ENCODE data around the gene PRR14.
"Not testable (repeated sequence)": the region's sequence is repeated elsewhere in the genome, so short reads cannot be mapped to it uniquely, and the experiment has no call there.

The PRR14 gene

DNA sequence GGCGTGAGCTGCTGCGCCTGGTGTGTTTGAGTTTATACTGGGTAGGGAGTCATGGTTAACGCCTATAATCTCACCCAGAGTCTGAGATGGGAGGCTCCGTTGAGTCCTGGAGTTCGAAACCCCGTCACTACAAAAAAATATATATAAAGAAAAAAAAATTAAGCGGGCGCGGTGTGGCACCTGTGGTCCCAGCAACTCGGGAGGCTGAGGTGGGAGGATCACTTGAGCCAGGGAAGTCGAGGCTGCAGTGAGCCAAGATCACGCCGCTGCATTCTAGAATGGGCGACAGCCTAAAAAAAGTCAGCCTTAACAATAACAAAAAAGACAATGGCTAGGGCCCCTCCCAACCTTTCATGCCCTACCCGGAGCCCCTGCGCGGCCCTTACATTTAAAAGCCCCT lies 17.2 kb upstream of the PRR14 start:
- DNase-seq, result no peak

- DNase-seq, result no peak
These were observed 14.2 kb upstream of the PRR14 start for GRCh38 chr16:30636599-30636998.

DNA sequence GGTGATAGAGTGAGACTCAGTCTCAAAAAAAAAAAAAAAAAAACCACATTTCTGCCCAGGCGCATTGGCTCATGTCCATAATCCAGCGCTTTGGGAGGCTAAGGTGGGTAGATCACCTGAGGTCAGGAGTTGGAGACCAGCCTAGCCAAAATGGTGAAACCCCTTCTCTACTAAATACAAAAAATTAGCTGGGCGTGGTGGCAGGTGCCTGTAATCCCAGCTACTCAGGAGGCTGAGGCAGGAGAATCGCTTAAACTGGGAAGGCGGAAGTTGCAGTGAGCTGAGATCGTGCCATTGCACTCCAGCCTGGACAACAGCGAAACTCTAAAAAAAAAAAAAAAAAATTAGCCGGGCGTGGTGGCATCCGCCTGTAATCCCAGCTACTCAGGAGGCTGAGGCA lies 13.6 kb upstream of the PRR14 start:
- not testable (repeated sequence) for DNase-seq

GRCh38 chr16:30637944-30638343 lies 12.8 kb upstream of the PRR14 start:
- DNase-seq, result peak; percentile 33

DNA sequence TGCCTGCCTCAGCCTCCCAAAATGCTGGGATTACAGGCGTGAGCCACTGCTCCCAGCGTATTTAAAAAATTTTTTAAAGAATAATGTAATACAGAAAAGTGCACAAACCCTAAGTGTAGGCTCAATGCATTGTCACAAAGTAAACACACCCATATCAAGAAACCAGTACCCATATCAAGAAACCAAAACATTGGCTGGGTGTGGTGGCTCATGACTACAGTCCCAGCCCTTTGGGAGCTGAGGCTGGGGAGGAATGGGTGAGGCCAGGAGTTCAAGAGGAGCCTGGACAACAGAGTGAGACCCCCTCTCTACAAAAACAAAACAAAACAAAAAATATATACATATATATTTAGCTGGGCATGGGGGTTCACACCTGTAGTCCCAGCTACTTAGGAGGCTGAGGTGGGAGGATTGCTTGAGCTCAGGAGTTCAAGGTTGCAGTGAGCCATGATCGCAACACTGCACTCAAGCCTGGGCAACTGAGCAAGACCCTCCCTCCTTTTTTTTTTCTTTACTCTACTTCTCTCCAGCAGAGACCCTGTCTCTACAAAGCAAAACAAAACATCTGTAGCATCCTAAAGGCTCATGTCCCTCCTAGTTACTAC lies 9.3 kb upstream of the PRR14 start:
- DNase-seq, result no peak

DNA sequence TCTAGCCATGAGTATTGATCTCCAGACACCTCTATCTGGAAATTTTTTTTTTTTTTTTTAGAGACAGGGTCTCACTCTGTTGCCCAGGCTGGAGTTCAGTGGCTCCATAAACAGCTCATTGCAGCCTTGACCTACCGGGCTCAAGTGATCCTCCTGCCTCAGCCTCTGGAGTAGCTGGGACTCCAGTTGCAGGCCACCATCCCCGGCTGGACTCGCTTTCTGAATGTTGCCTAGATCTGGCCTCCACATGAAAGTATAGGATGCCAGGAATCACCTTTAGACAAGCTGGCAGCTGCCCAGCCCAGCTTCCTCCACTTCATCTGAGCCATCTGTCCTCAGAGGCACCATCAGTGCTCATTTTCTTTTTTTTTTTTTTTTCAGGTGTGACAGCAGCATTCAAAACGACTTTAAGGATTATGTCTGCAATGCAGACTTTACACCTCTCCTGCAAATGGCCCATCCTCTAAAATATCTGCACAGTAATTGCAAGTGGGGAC lies 6.4 kb upstream of the PRR14 start:
- DNase-seq, result no peak

GRCh38 chr16:30645727-30646126 lies 5.0 kb upstream of the PRR14 start:
- no peak for DNase-seq

DNA sequence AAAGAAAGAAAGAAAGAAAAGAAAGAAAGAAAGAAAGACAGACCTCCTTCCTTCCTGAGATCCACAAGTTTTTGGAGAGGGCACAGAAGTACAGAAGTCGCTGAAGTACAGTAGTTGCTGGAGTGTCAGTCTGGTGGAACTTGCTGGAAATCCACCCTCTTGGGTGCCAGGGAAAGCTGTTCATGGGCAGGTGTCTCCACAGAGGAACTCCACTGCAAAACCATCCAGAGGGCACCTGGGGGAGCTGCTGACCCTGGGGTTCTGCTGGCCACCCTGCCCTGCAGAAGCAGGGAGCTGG lies 3.5 kb upstream of the PRR14 start:
- DNase-seq, result no peak

DNA sequence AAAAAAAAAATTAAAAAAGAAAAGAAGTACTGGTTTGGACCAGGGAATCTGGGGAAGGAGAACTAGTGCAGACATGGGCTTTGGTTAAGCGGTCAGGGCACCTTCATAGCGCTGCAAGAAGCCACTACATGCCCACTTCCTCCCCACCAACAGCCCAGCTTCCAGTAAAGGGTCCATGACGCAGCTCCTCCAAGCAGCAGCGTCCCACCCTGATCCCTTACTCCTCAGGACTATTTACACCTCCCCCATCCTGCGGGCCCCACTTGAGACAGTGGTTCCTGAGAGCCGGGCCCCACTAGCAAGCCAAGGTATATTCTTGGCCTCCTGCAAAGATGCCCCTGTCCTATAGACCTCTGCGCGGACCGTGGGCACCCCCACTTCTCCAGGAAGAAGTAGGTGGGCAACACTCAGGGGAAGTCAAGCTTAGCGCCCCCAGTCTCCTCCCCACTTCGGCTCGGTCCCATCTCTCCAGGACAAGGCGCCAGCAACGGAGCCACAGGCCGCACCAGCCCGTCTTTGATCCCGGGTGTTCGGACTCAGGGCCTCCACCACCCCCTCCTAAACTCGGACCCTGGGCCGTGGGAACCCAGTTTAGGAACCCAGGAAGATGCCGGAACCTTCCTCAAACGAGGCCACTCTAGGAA lies 913 bp upstream of the PRR14 start:
- DNase-seq, result no peak

- peak; percentile 80 for DNase-seq
These were observed 604 bp downstream of the PRR14 start for GRCh38 chr16:30651124-30652004.

- no peak for DNase-seq
These were observed 1.2 kb downstream of the PRR14 start for GRCh38 chr16:30652005-30652296.

DNA sequence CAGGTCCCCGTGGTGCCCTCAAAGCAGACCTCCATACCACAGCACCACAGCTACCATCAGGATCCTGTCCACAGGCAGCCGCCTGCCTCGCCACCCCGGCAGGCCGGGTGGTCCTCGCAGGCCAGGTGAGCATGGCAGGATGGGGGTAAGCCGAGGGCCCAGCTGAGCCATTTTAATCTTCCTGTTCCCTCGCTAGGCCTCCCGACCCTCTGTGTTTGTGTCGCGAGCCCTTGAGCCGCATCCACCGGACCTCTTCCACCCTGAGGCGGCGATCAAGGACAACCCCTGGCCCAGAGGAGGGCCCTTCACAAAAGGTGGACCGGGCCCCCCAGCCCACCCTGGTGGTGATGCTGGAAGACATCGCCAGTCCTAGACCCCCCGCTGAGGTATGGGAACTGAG lies 2.0 kb downstream of the PRR14 start:
- no peak for DNase-seq

DNA sequence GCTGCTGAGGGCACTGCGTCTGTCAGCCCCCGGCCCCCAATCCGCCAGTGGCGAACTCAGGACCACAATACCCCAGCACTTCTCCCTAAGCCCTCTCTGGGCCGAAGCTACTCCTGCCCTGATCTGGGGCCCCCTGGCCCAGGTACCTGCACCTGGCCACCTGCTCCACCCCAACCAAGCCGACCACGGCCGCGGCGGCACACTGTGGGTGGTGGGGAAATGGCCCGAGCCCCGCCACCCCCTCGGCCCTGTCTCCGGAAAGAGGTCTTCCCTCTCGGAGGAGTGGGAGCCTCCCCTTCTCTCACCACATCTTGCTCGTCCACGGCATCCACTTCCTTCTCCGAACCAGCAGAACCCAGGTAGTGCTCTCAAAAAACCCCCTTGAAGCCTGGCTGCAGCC lies 4.1 kb downstream of the PRR14 start:
- no peak for DNase-seq

- no peak for DNase-seq
These were observed 5.1 kb downstream of the PRR14 start for GRCh38 chr16:30655815-30656347.

DNA sequence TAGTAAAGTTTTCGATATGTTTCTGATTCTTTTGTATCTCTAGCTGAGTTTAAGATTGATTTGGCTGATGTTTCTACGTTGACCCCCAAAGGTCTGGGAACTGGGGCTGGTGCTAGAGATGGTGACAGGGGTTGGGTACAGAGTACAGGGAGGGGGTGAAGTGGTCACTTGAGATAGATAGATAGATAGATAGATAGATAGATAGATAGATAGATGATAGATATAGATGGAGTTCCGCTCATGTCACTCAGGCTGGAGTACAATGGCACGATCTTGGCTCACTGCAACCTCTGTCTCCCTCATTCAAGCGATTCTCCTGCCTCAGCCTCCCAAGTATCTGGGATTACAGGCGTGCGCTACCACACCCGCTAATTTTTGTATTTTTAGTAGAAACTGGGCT lies 5.6 kb downstream of the PRR14 start:
- no peak for DNase-seq

GRCh38 chr16:30656974-30657865 lies 6.5 kb downstream of the PRR14 start:
- no peak for DNase-seq

- peak; percentile 100 for DNase-seq
These were observed 7.3 kb downstream of the PRR14 start, which contains the start of gene FBRS for GRCh38 chr16:30657866-30658730. Gene FBRS, plus strand, starts transcription at chr16:30658431. Its CDS starts 1,088 bp downstream, at chr16:30659519.

DNA sequence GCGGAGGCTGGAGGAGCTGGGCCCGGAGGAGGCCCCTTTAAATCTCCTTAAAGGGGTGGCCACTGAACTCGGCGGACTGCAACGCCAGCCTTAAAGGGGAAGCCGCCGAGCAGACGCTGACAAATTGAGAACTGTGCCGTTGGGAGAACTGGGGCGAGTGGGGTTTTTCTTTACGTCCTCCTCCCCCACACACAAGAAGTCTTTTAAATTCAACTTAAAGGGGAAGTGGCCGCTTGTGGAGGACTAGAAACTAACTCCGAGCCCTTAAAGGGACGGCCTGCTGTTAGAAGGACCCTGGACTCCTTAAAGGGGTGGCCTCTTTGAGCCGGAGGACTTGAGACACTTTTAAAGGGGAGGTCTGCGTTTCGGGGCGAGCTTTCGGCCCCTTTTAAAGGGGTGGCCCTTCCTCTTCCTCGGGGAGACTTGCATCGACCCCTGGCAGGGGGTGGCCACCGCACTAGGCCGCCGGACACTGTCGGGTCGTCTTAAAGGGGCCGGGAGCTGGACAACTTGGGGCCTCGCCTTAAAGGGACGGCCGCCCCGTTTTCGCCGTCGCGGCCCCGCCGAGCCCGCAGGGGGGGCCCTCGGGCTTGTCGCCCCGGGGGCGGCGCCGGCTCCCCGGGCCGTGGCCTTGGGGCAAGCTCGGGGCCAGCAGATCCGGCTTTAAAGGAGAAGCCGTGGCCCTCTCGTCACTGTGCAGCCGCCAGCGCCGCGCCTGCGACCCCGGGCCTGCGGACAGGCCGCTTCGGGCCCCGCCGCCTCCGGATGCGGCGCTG lies 8.2 kb downstream of the PRR14 start:
- peak; percentile 92 for DNase-seq

DNA sequence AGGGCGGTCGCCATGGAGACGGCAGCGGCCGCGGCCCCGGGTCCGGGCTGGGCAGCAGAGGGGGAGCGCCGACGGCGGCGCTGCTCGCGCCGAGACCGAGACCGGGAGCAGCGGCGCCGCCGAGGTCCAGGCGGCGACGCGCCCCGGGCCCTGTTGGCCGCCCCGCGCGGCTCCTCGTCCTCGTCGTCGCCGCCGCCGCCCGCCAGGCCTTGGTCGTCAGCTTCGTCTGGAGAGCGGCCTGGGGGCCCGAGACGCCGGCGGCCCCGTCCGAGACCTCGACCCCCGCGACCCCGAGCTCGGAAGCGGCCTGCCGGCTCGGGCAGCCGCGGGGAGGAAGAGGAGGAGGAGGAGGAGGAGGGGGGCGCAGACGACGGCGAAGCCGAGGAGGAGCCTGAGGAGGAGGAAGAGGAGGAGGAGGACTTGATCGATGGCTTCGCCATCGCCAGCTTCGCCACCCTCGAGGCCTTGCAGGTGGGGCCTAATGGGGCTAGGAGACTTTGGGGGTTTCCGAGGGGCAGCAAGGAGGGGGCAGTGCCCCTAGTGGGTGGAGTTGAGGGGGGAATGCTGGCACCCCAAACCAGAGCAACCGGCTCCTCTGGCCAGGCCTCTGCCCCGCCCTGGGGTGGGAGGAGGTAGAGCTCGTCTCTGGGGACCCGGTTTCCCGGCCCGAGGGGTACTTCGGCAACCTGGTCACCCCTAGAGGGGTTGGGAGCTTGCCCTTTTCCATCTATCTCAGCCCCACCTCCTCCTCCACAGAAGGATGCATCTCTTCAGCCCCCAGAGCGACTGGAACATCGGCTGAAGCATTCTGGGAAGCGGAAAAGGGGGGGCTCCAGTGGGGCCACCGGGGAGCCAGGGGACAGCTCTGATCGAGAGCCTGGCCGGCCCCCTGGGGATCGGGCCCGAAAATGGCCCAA lies 9.0 kb downstream of the PRR14 start:
- DNase-seq, result no peak

All from NCI-H1436 (cell line).